IMR-90 (cell line): Measurements from ENCODE around the gene ROR2.

Experiments
- BHLHE40 ChIP-seq: fragments of 150-350 bp; IDR thresholded peaks from 2 replicates; pipeline ENCODE4 v1.6.1; 2016; ENCODE audit warnings: mild to moderate bottlenecking, low read depth, low read length
- CEBPB ChIP-seq: IDR thresholded peaks from 2 replicates; pipeline ENCODE4 v1.6.1; 2012; ENCODE audit warnings: low read depth, low read length, improper control_type of control experiment
- CHD1 ChIP-seq: IDR thresholded peaks from 2 replicates; pipeline ENCODE4 v1.6.1; 2012; ENCODE audit warnings: low read depth, low read length, improper control_type of control experiment
- CTCF ChIP-seq: conservative IDR thresholded peaks from 2 replicates; pipeline ENCODE4 v1.5.1; 2012; ENCODE audit warnings: mild to moderate bottlenecking, low read depth, low read length, improper control_type of control experiment
- ELK1 ChIP-seq: fragments of 150-350 bp; IDR thresholded peaks from 2 replicates; pipeline ENCODE4 v1.6.1; 2016; ENCODE audit warnings: low read depth, mild to moderate bottlenecking, low read length, moderate library complexity, borderline replicate concordance
- MAFK ChIP-seq: IDR thresholded peaks from 2 replicates; pipeline ENCODE4 v1.6.1; 2012; ENCODE audit warnings: low read depth, low read length, improper control_type of control experiment
- MXI1 ChIP-seq: IDR thresholded peaks from 2 replicates; pipeline ENCODE4 v1.6.1; 2012; ENCODE audit warnings: low read depth, mild to moderate bottlenecking, low read length, moderate library complexity, borderline replicate concordance
- NFE2L2 ChIP-seq: fragments of 150-350 bp; IDR thresholded peaks from 2 replicates; pipeline ENCODE4 v1.6.1; 2016; ENCODE audit warnings: low read depth, mild to moderate bottlenecking, low read length
- POLR2A ChIP-seq: IDR thresholded peaks from 2 replicates; pipeline ENCODE4 v1.6.1; 2012; ENCODE audit warnings: mild to moderate bottlenecking, low read depth, low read length
- RAD21 ChIP-seq: IDR thresholded peaks from 2 replicates; pipeline ENCODE4 v1.6.1; 2012; ENCODE audit warnings: low read length, improper control_type of control experiment
- RFX5 ChIP-seq: IDR thresholded peaks from 2 replicates; pipeline ENCODE4 v1.8.0; 2012; ENCODE audit warnings: low read depth, mild to moderate bottlenecking, low read length, moderate library complexity
- SMC3 ChIP-seq: fragments of 150-350 bp; IDR thresholded peaks from 2 replicates; pipeline ENCODE4 v1.6.1; 2016; ENCODE audit warnings: low read depth, mild to moderate bottlenecking, antibody characterized with exemption, low read length, moderate library complexity
- USF2 ChIP-seq: fragments of 150-350 bp; IDR thresholded peaks from 2 replicates; pipeline ENCODE4 v1.6.1; 2017; ENCODE audit warnings: mild to moderate bottlenecking, antibody characterized with exemption, low read length, low read depth

GRCh38 chr9:91856419-91856818 lies 93.6 kb downstream of the ROR2 start:
- TF ChIP-seq CTCF: no peak
- TF ChIP-seq RAD21: no peak
- no peak for TF ChIP-seq MXI1
- TF ChIP-seq POLR2A: no peak
- TF ChIP-seq BHLHE40: no peak
- no peak for TF ChIP-seq ELK1
- TF ChIP-seq NFE2L2: no peak
- no peak for TF ChIP-seq MAFK
- no peak for TF ChIP-seq SMC3
- TF ChIP-seq CEBPB: no peak
- no peak for TF ChIP-seq RFX5
- no peak for TF ChIP-seq CHD1
- no peak for TF ChIP-seq USF2
